Stromal cell of bone marrow (primary cell): ENCODE measurements around the gene OR2T6.
"Not testable (repeated sequence)": the region's sequence is repeated elsewhere in the genome, so short reads cannot be mapped to it uniquely, and the experiment has no call there.

Source experiments
- DNase-seq: peaks from one replicate; pipeline ENCODE4 v3.0.0-alpha.2; 2012; ENCODE audit warnings: low read depth

OR2T6 gene

GRCh38 chr1:248375446-248375845 lies at the start of gene OR2T6:
Gene OR2T6, plus strand, starts transcription at chr1:248375746. Its CDS starts 11,863 bp downstream, at chr1:248387609.
- no peak for DNase-seq

GRCh38 chr1:248343451-248343850 lies 32.1 kb upstream of the OR2T6 start:
- no peak for DNase-seq

GRCh38 chr1:248348475-248348874 lies 27.1 kb upstream of the OR2T6 start, which contains the start of gene OR14C36:
Gene OR14C36, plus strand, starts transcription at chr1:248348775. Its CDS starts 0 bp downstream, at chr1:248348775.
- DNase-seq = no peak

- DNase-seq = no peak
These were observed 16.1 kb upstream of the OR2T6 start for GRCh38 chr1:248359415-248359814.

GRCh38 chr1:248361121-248361715 lies 14.3 kb upstream of the OR2T6 start, which contains the start of gene OR2T4:
Gene OR2T4, plus strand, starts transcription at chr1:248361665. Its CDS starts 0 bp downstream, at chr1:248361665.
- DNase-seq = no peak

- DNase-seq = no peak
These were observed 8.9 kb upstream of the OR2T6 start for GRCh38 chr1:248366609-248367008.

GRCh38 chr1:248372394-248372793 lies 3.2 kb upstream of the OR2T6 start:
- DNase-seq = no peak

GRCh38 chr1:248373761-248374160 lies 1.8 kb upstream of the OR2T6 start:
- no peak for DNase-seq

GRCh38 chr1:248376916-248377315 lies 1.4 kb downstream of the OR2T6 start:
- no peak for DNase-seq

GRCh38 chr1:248380854-248381253 lies 5.3 kb downstream of the OR2T6 start:
- no peak for DNase-seq

- no peak for DNase-seq
These were observed 12.9 kb downstream of the OR2T6 start for GRCh38 chr1:248388426-248388825.

GRCh38 chr1:248393050-248393449 lies 17.5 kb downstream of the OR2T6 start:
- DNase-seq = no peak

GRCh38 chr1:248402748-248403147 lies 27.2 kb downstream of the OR2T6 start, which contains the start of gene OR2T1:
Gene OR2T1, plus strand, starts transcription at chr1:248403048. Its CDS starts 3,100 bp downstream, at chr1:248406148.
- no peak for DNase-seq

- DNase-seq = no peak
These were observed 28.5 kb downstream of the OR2T6 start for GRCh38 chr1:248404024-248404423.

GRCh38 chr1:248406721-248407692 lies 31.5 kb downstream of the OR2T6 start:
- DNase-seq = no peak

- DNase-seq = no peak
These were observed 40.7 kb downstream of the OR2T6 start for GRCh38 chr1:248416226-248416625.

GRCh38 chr1:248417854-248418253 lies 42.3 kb downstream of the OR2T6 start:
- DNase-seq = no peak

GRCh38 chr1:248421384-248421783 lies 45.8 kb downstream of the OR2T6 start:
- no peak for DNase-seq

GRCh38 chr1:248427526-248428191 lies 52.1 kb downstream of the OR2T6 start:
- DNase-seq = not testable (repeated sequence)

GRCh38 chr1:248428192-248428533 lies 52.6 kb downstream of the OR2T6 start:
- DNase-seq = not testable (repeated sequence)

- DNase-seq = not testable (repeated sequence)
These were observed 56.1 kb downstream of the OR2T6 start for GRCh38 chr1:248431683-248432082.

GRCh38 chr1:248432201-248432600 lies 56.7 kb downstream of the OR2T6 start:
- DNase-seq = not testable (repeated sequence)
